HUES48 (cell line): ENCODE data around the gene SORCS3.

ENCODE experiments used
- H3K27ac ChIP-seq: one replicate; pipeline ENCODE4 v1.7.0; 2013; ENCODE audit warnings: low read depth, low read length, inconsistent platforms
- H3K27me3 ChIP-seq: 2 replicates; pipeline ENCODE4 v1.6.1; 2013; ENCODE audit warnings: mild to moderate bottlenecking, low read length; ENCODE audit not compliant: control insufficient read depth, insufficient read depth
- H3K36me3 ChIP-seq: 2 replicates; pipeline ENCODE4 v1.6.1; 2013; ENCODE audit warnings: low read length; ENCODE audit not compliant: control insufficient read depth, insufficient read depth
- H3K4me1 ChIP-seq: 2 replicates; pipeline ENCODE4 v1.6.1; 2013; ENCODE audit warnings: mild to moderate bottlenecking, low read length; ENCODE audit not compliant: control insufficient read depth, insufficient read depth
- H3K4me3 ChIP-seq: 2 replicates; pipeline ENCODE4 v1.5.1; 2013; ENCODE audit warnings: mild to moderate bottlenecking, low read depth, low read length
- H3K9ac ChIP-seq: 2 replicates; pipeline ENCODE4 v1.6.1; 2013; ENCODE audit warnings: mild to moderate bottlenecking, low read depth, low read length, moderate library complexity
- H3K9me3 ChIP-seq: 2 replicates; pipeline ENCODE4 v1.6.1; 2013; ENCODE audit warnings: low read length; ENCODE audit not compliant: control insufficient read depth, insufficient read depth

Gene SORCS3

GRCh38 chr10:104641187-104641936 lies at the start of gene SORCS3:
Gene SORCS3 (plus strand): TSS chr10:104641290.
- Histone ChIP-seq H3K36me3 (no peaks in the 10 kb centered on the region), H3K27me3 (peaks cover 87% of the 10 kb centered on the region), H3K4me3 (peak within 1 kb of the TSS; percentile 88), H3K9me3 (no peaks in the 10 kb centered on the region), H3K9ac (no peak within 1 kb of the TSS), H3K27ac (no peak within 1 kb of the TSS), H3K4me1 (peaks cover 8% of the 10 kb centered on the region; the same call in 1 of the 2 replicates)

GRCh38 chr10:104591441-104591840 lies 49.6 kb upstream of the SORCS3 start:
- Histone ChIP-seq H3K9ac (no peak overlapping the region), H3K36me3 (no peaks in the 10 kb centered on the region), H3K27ac (no peak overlapping the region), H3K27me3 (no peaks in the 10 kb centered on the region), H3K4me3 (no peak overlapping the region), H3K9me3 (no peaks in the 10 kb centered on the region), H3K4me1 (0 out of 2 replicates have a peak, but pooled peaks cover 2% of the 10 kb centered on the region)

- Histone ChIP-seq H3K9me3 (no peaks in the 10 kb centered on the region), H3K4me3 (no peak overlapping the region), H3K9ac (no peak overlapping the region), H3K4me1 (no peaks in the 10 kb centered on the region), H3K27me3 (no peaks in the 10 kb centered on the region), H3K27ac (no peak overlapping the region), H3K36me3 (no peaks in the 10 kb centered on the region)
Observed at GRCh38 chr10:104601166-104601565, 39.9 kb upstream of the SORCS3 start.

GRCh38 chr10:104608091-104608828 lies 32.8 kb upstream of the SORCS3 start:
- Histone ChIP-seq H3K9ac (no peak overlapping the region), H3K4me1 (no peaks in the 10 kb centered on the region), H3K27ac (no peak overlapping the region), H3K27me3 (no peaks in the 10 kb centered on the region), H3K4me3 (no peak overlapping the region), H3K9me3 (peaks cover 22% of the 10 kb centered on the region), H3K36me3 (no peaks in the 10 kb centered on the region)

- H3K36me3 ChIP-seq = no peaks in the 10 kb centered on the region
- H3K27ac ChIP-seq = no peak overlapping the region
- H3K9ac ChIP-seq = no peak overlapping the region
- no peaks in the 10 kb centered on the region for H3K4me1 ChIP-seq
- no peaks in the 10 kb centered on the region for H3K27me3 ChIP-seq
- no peak overlapping the region for H3K4me3 ChIP-seq
- peaks cover 20% of the 10 kb centered on the region for H3K9me3 ChIP-seq
Observed at GRCh38 chr10:104612571-104613205, 28.4 kb upstream of the SORCS3 start.

GRCh38 chr10:104613406-104613805 lies 27.7 kb upstream of the SORCS3 start:
- Histone ChIP-seq H3K4me1 (no peaks in the 10 kb centered on the region), H3K27me3 (no peaks in the 10 kb centered on the region), H3K9ac (no peak overlapping the region), H3K4me3 (no peak overlapping the region), H3K9me3 (peaks cover 18% of the 10 kb centered on the region), H3K36me3 (no peaks in the 10 kb centered on the region), H3K27ac (no peak overlapping the region)

- Histone ChIP-seq H3K4me1 (no peaks in the 10 kb centered on the region), H3K27ac (no peak overlapping the region), H3K36me3 (no peaks in the 10 kb centered on the region), H3K27me3 (no peaks in the 10 kb centered on the region), H3K9ac (no peak overlapping the region), H3K4me3 (no peak overlapping the region), H3K9me3 (peaks cover 16% of the 10 kb centered on the region; the same call in 1 of the 2 replicates)
Observed at GRCh38 chr10:104614245-104614831, 26.8 kb upstream of the SORCS3 start.

- Histone ChIP-seq H3K27me3 (no peaks in the 10 kb centered on the region), H3K4me1 (no peaks in the 10 kb centered on the region), H3K9ac (no peak overlapping the region), H3K27ac (no peak overlapping the region), H3K36me3 (no peaks in the 10 kb centered on the region), H3K9me3 (peaks cover 9% of the 10 kb centered on the region; the same call in 1 of the 2 replicates), H3K4me3 (no peak overlapping the region)
Observed at GRCh38 chr10:104615136-104615535, 26.0 kb upstream of the SORCS3 start.

GRCh38 chr10:104617831-104618230 lies 23.3 kb upstream of the SORCS3 start:
- Histone ChIP-seq H3K27ac (no peak overlapping the region), H3K4me1 (no peaks in the 10 kb centered on the region), H3K9ac (no peak overlapping the region), H3K36me3 (no peaks in the 10 kb centered on the region), H3K9me3 (no peaks in the 10 kb centered on the region), H3K27me3 (no peaks in the 10 kb centered on the region), H3K4me3 (no peak overlapping the region)

- Histone ChIP-seq H3K36me3 (no peaks in the 10 kb centered on the region), H3K27ac (no peak overlapping the region), H3K27me3 (no peaks in the 10 kb centered on the region), H3K4me3 (no peak overlapping the region), H3K9ac (no peak overlapping the region), H3K4me1 (no peaks in the 10 kb centered on the region), H3K9me3 (no peaks in the 10 kb centered on the region)
Observed at GRCh38 chr10:104622175-104622574, 18.9 kb upstream of the SORCS3 start.
